Suprapubic skin (tissue), 4 donors: ENCODE measurements around the gene SCRN2. TPM values are rescaled to one million over a fixed set of nuclear protein-coding genes. Genes with fewer than 3 reads are reported as not detected.
A peak's percentile ranks its signal among the peaks of the same experiment; 100 is the strongest.

Experiments used
- DNase-seq, 2 donors: peaks; one replicate each; pipeline ENCODE4 v3.0.0-alpha.2; 2019; ENCODE audit warnings: low spot score in 2 of 2
- H3K27ac ChIP-seq: fragments of 200-600 bp; sonication (generic); one replicate; pipeline ENCODE4 v1.5.1; 2019
- H3K27me3 ChIP-seq: fragments of 200-600 bp; sonication (generic); one replicate; pipeline ENCODE4 v1.5.1; 2019
- H3K36me3 ChIP-seq: fragments of 200-600 bp; sonication (generic); one replicate; pipeline ENCODE4 v1.5.1; 2019
- H3K4me1 ChIP-seq: fragments of 200-600 bp; sonication (generic); one replicate; pipeline ENCODE4 v1.5.1; 2019
- H3K4me3 ChIP-seq: fragments of 200-600 bp; sonication (generic); one replicate; pipeline ENCODE4 v1.5.1; 2019; ENCODE audit warnings: mild to moderate bottlenecking
- H3K9me3 ChIP-seq: fragments of 200-600 bp; sonication (generic); one replicate; pipeline ENCODE4 v1.5.1; 2019
- EP300 ChIP-seq: sonication (generic); formaldehyde crosslinking; IDR thresholded peaks from one replicate; pipeline ENCODE4 v1.6.1; 2017; ENCODE audit warnings: antibody characterized with exemption
- POLR2A ChIP-seq, 2 donors: fragments of 450-650 bp; IDR thresholded peaks; one replicate each; pipeline ENCODE4 v1.6.1; 2017; ENCODE audit warnings: antibody characterized with exemption in 2 of 2, mild to moderate bottlenecking in 2 of 2, moderate library complexity in 2 of 2
- POLR2AphosphoS5 ChIP-seq, 3 donors: sonication (generic); formaldehyde crosslinking; IDR thresholded peaks; one replicate each; pipeline ENCODE4 v1.6.1; 2017; ENCODE audit warnings: antibody characterized with exemption in 3 of 3
- WGBS: methylation state at CpG from one replicate; pipeline ENCODE4 v1.1.5; 2018; 5-methylcytosine and 5-hydroxymethylcytosine counted together
- total RNA-seq, 4 donors: library from RNA; depleted of rRNA; stranded (reverse); fragments of >200 nt; gene quantifications; one replicate each; pipeline ENCODE4 v1.1.0, GENCODE V29; 2016
- TF ChIP-seq, protein P1 (sequence below), 2 donors: fragments of 200-600 bp in 1 of 2; fragments of 450-650 bp in 1 of 2; sonication (generic) in 1 of 2; IDR thresholded peaks; one replicate each; pipeline ENCODE4 v1.5.1; 2016 to 2019; ENCODE audit warnings: antibody characterized with exemption in 2 of 2, mild to moderate bottlenecking in 1 of 2, moderate library complexity in 1 of 2

Gene SCRN2
- total RNA-seq, 4 donors from 2014 or later: 22.3 to 46.4 (median 34.7) TPM

DNA sequence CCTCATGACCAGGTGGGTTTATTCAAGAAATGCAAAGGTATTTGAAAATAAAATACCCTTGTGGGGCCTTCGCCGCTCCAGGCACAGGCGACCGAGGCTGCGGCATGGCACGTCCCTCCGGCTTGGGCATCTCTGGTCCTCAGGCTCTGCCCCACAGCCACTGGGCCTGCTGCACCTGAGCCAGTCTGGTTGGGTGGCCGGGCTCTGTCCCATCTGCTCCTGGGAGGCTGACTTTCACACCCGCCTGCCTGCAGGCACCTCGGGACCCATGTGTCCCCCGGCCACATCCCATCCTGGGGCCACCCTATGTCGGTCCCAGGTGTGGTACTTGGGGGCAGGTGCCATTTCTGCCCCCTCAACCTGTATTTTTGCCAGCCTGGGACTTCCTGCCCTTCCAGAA lies 40.4 kb downstream of the SCRN2 start:
- TF ChIP-seq EP300 (no peak), POLR2AphosphoS5 (IDR thresholded peaks at IDR 0.05) (no peak), POLR2A (IDR thresholded peaks at IDR 0.05) (no peak)
- TF ChIP-seq, protein P1, sequence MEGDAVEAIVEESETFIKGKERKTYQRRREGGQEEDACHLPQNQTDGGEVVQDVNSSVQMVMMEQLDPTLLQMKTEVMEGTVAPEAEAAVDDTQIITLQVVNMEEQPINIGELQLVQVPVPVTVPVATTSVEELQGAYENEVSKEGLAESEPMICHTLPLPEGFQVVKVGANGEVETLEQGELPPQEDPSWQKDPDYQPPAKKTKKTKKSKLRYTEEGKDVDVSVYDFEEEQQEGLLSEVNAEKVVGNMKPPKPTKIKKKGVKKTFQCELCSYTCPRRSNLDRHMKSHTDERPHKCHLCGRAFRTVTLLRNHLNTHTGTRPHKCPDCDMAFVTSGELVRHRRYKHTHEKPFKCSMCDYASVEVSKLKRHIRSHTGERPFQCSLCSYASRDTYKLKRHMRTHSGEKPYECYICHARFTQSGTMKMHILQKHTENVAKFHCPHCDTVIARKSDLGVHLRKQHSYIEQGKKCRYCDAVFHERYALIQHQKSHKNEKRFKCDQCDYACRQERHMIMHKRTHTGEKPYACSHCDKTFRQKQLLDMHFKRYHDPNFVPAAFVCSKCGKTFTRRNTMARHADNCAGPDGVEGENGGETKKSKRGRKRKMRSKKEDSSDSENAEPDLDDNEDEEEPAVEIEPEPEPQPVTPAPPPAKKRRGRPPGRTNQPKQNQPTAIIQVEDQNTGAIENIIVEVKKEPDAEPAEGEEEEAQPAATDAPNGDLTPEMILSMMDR (IDR thresholded peaks at IDR 0.05): no peak
- no peak overlapping the region for H3K4me3 ChIP-seq
- H3K36me3 ChIP-seq: no peaks in the 10 kb centered on the region
- WGBS: 90% methylated on average over 7 of the region's 12 CpGs
- no peaks in the 10 kb centered on the region for H3K9me3 ChIP-seq
- H3K27me3 ChIP-seq: peaks cover 4% of the 10 kb centered on the region
- DNase-seq: peak; percentile 29 to 32
- no peak overlapping the region for H3K27ac ChIP-seq
- H3K4me1 ChIP-seq: no peaks in the 10 kb centered on the region

DNA sequence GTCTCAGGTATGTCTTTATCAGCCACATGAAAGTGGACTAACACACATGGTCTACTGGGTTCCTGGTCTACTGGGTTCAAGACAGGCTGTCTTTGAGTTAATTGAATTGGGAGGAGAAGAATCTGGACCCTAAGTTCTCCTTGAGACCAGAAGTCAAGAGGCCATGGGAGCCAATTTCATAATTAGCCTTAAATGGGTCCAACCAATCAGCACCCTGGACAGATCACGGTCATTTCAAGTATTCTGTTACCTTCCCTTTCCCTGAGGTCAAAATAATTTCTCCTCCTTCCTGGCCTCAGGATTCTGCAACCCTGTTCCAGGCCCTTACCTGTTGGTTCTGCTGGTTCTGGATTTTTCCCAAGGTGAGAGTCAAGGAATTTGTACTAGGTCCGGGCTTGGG lies 43.3 kb downstream of the SCRN2 start:
- Histone ChIP-seq H3K27ac (no peak overlapping the region), H3K36me3 (no peaks in the 10 kb centered on the region), H3K4me1 (no peaks in the 10 kb centered on the region), H3K4me3 (no peak overlapping the region), H3K27me3 (peaks cover 28% of the 10 kb centered on the region), H3K9me3 (no peaks in the 10 kb centered on the region)
- TF ChIP-seq EP300 (no peak), POLR2A (IDR thresholded peaks at IDR 0.05) (no peak), POLR2AphosphoS5 (IDR thresholded peaks at IDR 0.05) (no peak)
- TF ChIP-seq, protein P1 (IDR thresholded peaks at IDR 0.05): no peak
- DNase-seq: no peak
- 66% methylated on average over 2 of the region's 2 CpGs for WGBS

DNA sequence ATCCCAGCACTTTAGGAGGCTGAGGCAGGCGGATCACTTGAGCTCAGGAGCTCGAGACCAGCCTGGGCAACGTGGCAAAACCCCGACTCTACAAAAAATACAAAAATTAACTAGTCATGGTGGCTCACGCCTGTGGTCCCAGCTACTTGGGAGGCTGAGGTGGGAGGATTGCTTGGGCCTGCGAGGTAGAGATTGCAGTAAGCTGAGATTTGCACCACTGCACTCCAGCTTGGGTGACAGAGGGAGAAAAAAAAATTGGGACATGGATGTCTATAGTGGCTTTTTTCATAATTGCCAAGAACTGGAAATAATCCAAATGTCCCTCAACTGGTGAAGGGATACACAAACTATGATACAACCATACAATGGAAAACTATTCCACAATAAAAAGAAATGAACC lies 48.1 kb downstream of the SCRN2 start:
- no peaks in the 10 kb centered on the region for H3K36me3 ChIP-seq
- H3K27me3 ChIP-seq: peaks cover 70% of the 10 kb centered on the region
- 63% methylated on average over 6 of the region's 6 CpGs for whole genome bisulfite sequencing
- peaks cover 10% of the 10 kb centered on the region for H3K4me1 ChIP-seq
- no peak for TF ChIP-seq EP300
- no peak for TF ChIP-seq POLR2A (IDR thresholded peaks at IDR 0.05)
- no peak for TF ChIP-seq POLR2AphosphoS5 (IDR thresholded peaks at IDR 0.05)
- TF ChIP-seq, protein P1 (IDR thresholded peaks at IDR 0.05): no peak
- no peaks in the 10 kb centered on the region for H3K9me3 ChIP-seq
- no peak overlapping the region for H3K27ac ChIP-seq
- no peak overlapping the region for H3K4me3 ChIP-seq
- DNase-seq: peak in 1 of 2 donors; percentile 23

DNA sequence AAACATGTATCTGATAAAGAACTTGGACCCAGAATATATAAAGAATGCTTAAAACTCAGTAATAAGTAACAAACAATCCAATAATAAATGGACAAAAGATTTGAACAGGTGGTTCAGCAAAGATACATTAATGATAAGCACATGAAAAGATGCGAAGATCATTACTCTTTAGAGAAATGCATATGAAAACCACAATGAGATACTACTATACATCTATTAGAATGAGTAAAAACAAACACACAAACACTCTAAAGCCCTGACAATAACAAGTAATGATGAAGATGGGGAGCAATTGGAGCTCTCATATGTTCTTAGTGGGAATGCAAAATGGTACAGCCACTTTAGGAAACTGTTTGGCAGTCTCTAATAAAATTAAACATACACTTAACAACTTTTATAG lies 48.6 kb downstream of the SCRN2 start:
- Histone ChIP-seq H3K4me3 (no peak overlapping the region), H3K27ac (no peak overlapping the region), H3K36me3 (no peaks in the 10 kb centered on the region), H3K4me1 (peaks cover 10% of the 10 kb centered on the region), H3K27me3 (peaks cover 76% of the 10 kb centered on the region), H3K9me3 (no peaks in the 10 kb centered on the region)
- no peak for TF ChIP-seq EP300
- TF ChIP-seq, protein P1 (IDR thresholded peaks at IDR 0.05): no peak
- TF ChIP-seq POLR2AphosphoS5 (IDR thresholded peaks at IDR 0.05): no peak
- no peak for TF ChIP-seq POLR2A (IDR thresholded peaks at IDR 0.05)
- 74% methylated on average over 1 of the region's 1 CpG for WGBS
- DNase-seq: no peak

DNA sequence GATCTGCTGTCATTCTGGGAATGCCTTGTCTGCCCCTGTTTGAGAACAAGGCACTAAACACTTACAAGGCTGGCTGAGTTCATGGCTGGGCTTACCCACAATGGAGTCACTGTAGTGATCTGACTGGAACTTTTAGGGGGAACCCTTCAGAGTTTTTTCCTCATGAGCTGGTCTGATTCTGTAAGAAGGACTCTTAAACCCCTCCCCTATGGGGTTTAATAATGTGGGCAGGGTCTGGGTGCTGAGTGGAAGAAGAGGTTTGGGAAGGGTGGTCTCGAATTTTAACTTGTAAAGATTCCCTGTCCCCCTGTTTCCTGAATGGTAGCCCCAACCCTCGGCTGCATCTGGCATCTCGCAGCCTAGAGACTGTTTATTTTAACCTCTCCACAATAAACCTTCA lies 50.0 kb downstream of the SCRN2 start:
- Histone ChIP-seq H3K4me3 (no peak overlapping the region), H3K4me1 (peaks cover 10% of the 10 kb centered on the region), H3K36me3 (no peaks in the 10 kb centered on the region), H3K27me3 (peaks cover 80% of the 10 kb centered on the region), H3K27ac (no peak overlapping the region), H3K9me3 (no peaks in the 10 kb centered on the region)
- TF ChIP-seq EP300 (no peak), POLR2AphosphoS5 (IDR thresholded peaks at IDR 0.05) (no peak), POLR2A (IDR thresholded peaks at IDR 0.05) (no peak)
- TF ChIP-seq, protein P1 (IDR thresholded peaks at IDR 0.05): no peak
- 33% methylated on average over 3 of the region's 3 CpGs for WGBS
- peak in 1 of 2 donors; percentile 26 for DNase-seq
